T-cell (primary cell): ENCODE results near the gene CCDC88C. TPM values are rescaled to one million over a fixed set of nuclear protein-coding genes. Genes with fewer than 3 reads are reported as not detected.

Source experiments
- ATAC-seq, 4 experiments: fragments of 200-7000 bp in 3 of 4; fragments of 150-1000 bp in 1 of 4; cut with Tn5 transposase; replicated peaks in 1 of 4; 1 replicate in 3 of 4; 2 replicates in 1 of 4; pipeline ENCODE4 v1.10.0; 2021; ENCODE audit warnings: moderate library complexity in 3 of 4, mild to moderate bottlenecking in 2 of 4, moderate number of reproducible peaks in 1 of 4
- CTCF ChIA-PET, 2 donors: fragments of 300-600 bp; sonication (Branson Sonifier 250); formaldehyde crosslinking; loops; one replicate each; lab custom pipeline; 2022; ENCODE audit warnings: antibody characterized with exemption in 2 of 2; lab: Charles Lee
- POLR2A ChIA-PET, 2 donors: fragments of 300-600 bp; sonication (Branson Sonifier 250); formaldehyde crosslinking; loops; one replicate each; lab custom pipeline; 2022; ENCODE audit warnings: antibody characterized with exemption in 2 of 2; lab: Charles Lee
- DNase-seq, 35 experiments: peaks; one replicate each; pipeline versions ENCODE4 v3.0.0 to v3.0.0-alpha.2; 2013 to 2023
- H3K27ac ChIP-seq: one replicate; pipeline ENCODE4 v1.5.1; 2013; ENCODE audit warnings: low read length
- H3K27me3 ChIP-seq, 2 experiments: replicated peaks in 1 of 2; 1 replicate in 1 of 2; 2 replicates in 1 of 2; pipeline versions ENCODE4 v1.6.1 to v1.7.0; 2013; ENCODE audit warnings: low read length in 1 of 2, mixed read lengths in 1 of 2; ENCODE audit not compliant: control insufficient read depth in 2 of 2, insufficient read depth in 2 of 2; ENCODE audit errors: extremely low read depth in 1 of 2
- H3K36me3 ChIP-seq, 2 donors: 1 replicate in 1 of 2; 2 replicates in 1 of 2; pipeline versions ENCODE4 v1.6.1 to v1.7.0; 2013; ENCODE audit warnings: low read length in 1 of 2; ENCODE audit not compliant: control insufficient read depth in 2 of 2, insufficient read depth in 1 of 2; ENCODE audit errors: extremely low read depth in 1 of 2
- H3K4me1 ChIP-seq, 2 experiments: 1 replicate in 1 of 2; 2 replicates in 1 of 2; pipeline versions ENCODE4 v1.6.1 to v1.7.0; 2013; ENCODE audit warnings: low read length in 2 of 2, mixed read lengths in 1 of 2; ENCODE audit not compliant: insufficient read depth in 2 of 2, control insufficient read depth in 1 of 2; ENCODE audit errors: extremely low read depth in 1 of 2
- H3K4me3 ChIP-seq, 2 donors: 1 replicate in 1 of 2; 2 replicates in 1 of 2; pipeline versions ENCODE4 v1.5.1 to v1.7.0; 2013; ENCODE audit warnings: mild to moderate bottlenecking in 2 of 2, low read length in 1 of 2, moderate library complexity in 1 of 2; ENCODE audit not compliant: control insufficient read depth in 1 of 2; ENCODE audit errors: extremely low read depth in 1 of 2
- H3K9me3 ChIP-seq: 2 replicates; pipeline ENCODE4 v1.7.0; 2013
- H3K27ac Mint-ChIP-seq, 2 donors: one replicate each; pipeline ENCODE4 v1.8.0; 2020 to 2021; ENCODE audit warnings: mild to moderate bottlenecking in 2 of 2, mixed read lengths in 2 of 2
- H3K27me3 Mint-ChIP-seq, 2 donors: one replicate each; pipeline ENCODE4 v1.8.0; 2021 to 2022; ENCODE audit warnings: mixed read lengths in 2 of 2
- H3K36me3 Mint-ChIP-seq: one replicate; pipeline ENCODE4 v1.8.0; 2021; ENCODE audit warnings: mixed read lengths
- H3K4me1 Mint-ChIP-seq, 3 donors: one replicate each; pipeline ENCODE4 v1.8.0; 2020 to 2022; ENCODE audit warnings: mixed read lengths in 3 of 3, mild to moderate bottlenecking in 1 of 3
- H3K4me3 Mint-ChIP-seq, 3 donors: one replicate each; pipeline ENCODE4 v1.8.0; 2020 to 2022; ENCODE audit warnings: mild to moderate bottlenecking in 3 of 3, mixed read lengths in 3 of 3, moderate library complexity in 3 of 3
- H3K9me3 Mint-ChIP-seq, 3 donors: one replicate each; pipeline ENCODE4 v1.8.0; 2020 to 2022; ENCODE audit warnings: mixed read lengths in 3 of 3
- WGBS: methylation state at CpG from one replicate; pipeline ENCODE4 v1.1.5; 2013; ENCODE audit warnings: missing lambda C conversion rate; ENCODE audit not compliant: insufficient coverage; 5-methylcytosine and 5-hydroxymethylcytosine counted together
- total RNA-seq, 35 experiments: library from RNA in 6 of 35; stranded (reverse) in 6 of 35; fragments of 120-200 nt in 1 of 35; gene quantifications; one replicate each; pipeline versions ENCODE4 v1.2.1 to v1.2.4 and lab custom pipeline; 2013 to 2026

Gene CCDC88C
- total RNA-seq, 5 donors from 2014 or later (not counting 1 experiment from before 2014, with no cell fraction given), result 260 to 368 (median 275) TPM

- no peak overlapping the region for H3K4me3 ChIP-seq
- peaks cover 13% of the 10 kb centered on the region for H3K36me3 Mint-ChIP-seq
- peaks cover 0 to 7% of the 10 kb centered on the region in 2 donors for H3K36me3 ChIP-seq
- no peaks in the 10 kb centered on the region for H3K27me3 ChIP-seq
- ChIA-PET CTCF (interaction anchor here (0.7 to 1.8 kb wide), 4 partner anchors 69 to 531 kb away, joined by 4 to 17 read pairs (median 6); no protein-coding TSS in a partner anchor), POLR2A (interaction anchor here in 1 of 2 donors (0.7 kb wide), 1 partner anchor 8 kb away, joined by 3 read pairs; no protein-coding TSS in a partner anchor)
- peak overlapping the region in 2 of 3 donors; percentile 75 to 84 for H3K4me3 Mint-ChIP-seq
- H3K9me3 ChIP-seq, result no peaks in the 10 kb centered on the region
- DNase-seq (no peak), ATAC-seq (no peak)
- peaks cover 22 to 31% (median 30%) of the 10 kb centered on the region in 3 donors for H3K4me1 Mint-ChIP-seq
- 0% methylated on average over 2 of the region's 3 CpGs for WGBS
- H3K9me3 Mint-ChIP-seq, result no peaks in the 10 kb centered on the region
- H3K27ac Mint-ChIP-seq, result peak overlapping the region; percentile 90 to 96
- no peaks in the 10 kb centered on the region for H3K27me3 Mint-ChIP-seq
- peak overlapping the region; percentile 69 for H3K27ac ChIP-seq
- peaks cover 7 to 29% of the 10 kb centered on the region in 2 experiments for H3K4me1 ChIP-seq
These were observed 1.8 kb upstream of the CCDC88C start for GRCh38 chr14:91419451-91419850.

DNA sequence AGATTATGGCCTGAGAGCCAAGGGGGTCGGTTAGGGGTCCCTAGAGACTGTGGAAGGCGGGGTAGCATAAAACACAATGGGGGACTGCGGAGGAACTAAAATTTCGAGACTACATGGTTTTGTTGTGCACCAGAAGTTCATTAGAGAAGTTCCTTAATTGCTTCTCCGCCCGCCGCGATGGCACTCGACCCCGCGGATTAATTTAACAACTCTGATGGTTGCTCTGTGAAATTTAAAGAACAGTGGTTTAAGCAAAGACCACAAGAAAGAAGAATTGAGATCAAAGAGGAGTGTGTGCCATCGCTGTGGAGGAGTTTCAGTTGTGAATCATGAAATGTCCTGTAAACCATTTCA, 1.4 kb upstream of the CCDC88C start:
- H3K27me3 Mint-ChIP-seq, result no peaks in the 10 kb centered on the region
- CTCF ChIA-PET, result interaction anchor here (0.7 to 1.8 kb wide), 5 partner anchors 69 to 530 kb away, joined by 4 to 17 read pairs (median 7); no protein-coding TSS in a partner anchor
- peak in 23 of 35 experiments; percentile 43 to 83 (median 66) for DNase-seq

DNA sequence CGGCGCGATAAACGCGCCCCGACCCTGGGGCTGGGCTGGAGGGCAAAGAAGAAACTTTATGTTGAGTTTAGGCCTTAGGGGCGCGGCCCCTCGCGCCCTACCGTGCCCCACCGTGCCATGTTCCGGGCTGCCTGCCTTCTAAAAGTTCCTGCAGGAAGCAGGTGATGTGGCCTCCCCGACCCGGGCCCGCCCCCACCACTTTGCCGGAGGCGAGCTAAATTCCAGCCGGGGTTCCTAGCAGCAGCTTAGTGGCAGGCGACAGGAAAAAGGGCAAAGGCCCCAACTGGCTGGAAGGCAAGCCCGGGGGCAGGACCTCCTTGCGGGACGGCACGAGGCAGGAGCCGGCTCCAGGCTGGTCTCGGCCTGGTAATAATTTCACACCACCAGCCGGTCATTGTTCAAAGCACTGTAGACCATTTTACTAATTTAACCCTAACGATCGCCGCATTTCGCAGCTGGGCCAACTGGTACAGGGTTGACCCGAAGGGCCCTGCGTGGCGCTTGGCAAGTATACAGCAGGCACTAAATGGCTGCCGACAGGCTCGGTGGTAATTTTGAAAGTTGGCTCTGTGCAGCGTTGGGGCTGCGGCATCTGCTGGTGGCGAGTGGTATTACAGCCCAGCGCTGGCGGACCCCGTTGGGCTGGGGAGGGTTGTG, 895 bp upstream of the CCDC88C start:
- H3K27ac Mint-ChIP-seq, result peak overlapping the region; percentile 90 to 96
- peak overlapping the region; percentile 75 to 84 (median 81) for H3K4me3 Mint-ChIP-seq
- H3K9me3 Mint-ChIP-seq, result no peaks in the 10 kb centered on the region
- ChIA-PET POLR2A (no interaction called here), CTCF (interaction anchor here (0.6 to 1.8 kb wide), 11 partner anchors 10 to 100 kb away, joined by 3 to 17 read pairs (median 5); no protein-coding TSS in a partner anchor)
- Histone ChIP-seq H3K9me3 (no peaks in the 10 kb centered on the region), H3K4me1 (peaks cover 16 to 38% of the 10 kb centered on the region in 2 experiments), H3K27me3 (no peaks in the 10 kb centered on the region), H3K27ac (peak overlapping the region; percentile 69), H3K4me3 (peak overlapping the region; percentile 17 to 50), H3K36me3 (peaks cover 0 to 15% of the 10 kb centered on the region in 2 donors)
- ATAC-seq (peak; percentile 17 to 34 (median 22)), DNase-seq (peak in 34 of 35 experiments; percentile 53 to 91 (median 74))
- H3K4me1 Mint-ChIP-seq, result peaks cover 31 to 40% (median 39%) of the 10 kb centered on the region in 3 donors
- peaks cover 22% of the 10 kb centered on the region for H3K36me3 Mint-ChIP-seq
- 0% methylated on average over 42 of the region's 42 CpGs for WGBS
- H3K27me3 Mint-ChIP-seq, result no peaks in the 10 kb centered on the region

More for the DNA sequence above, 1.4 kb upstream of the CCDC88C start:
- Mint-ChIP-seq H3K4me1 (peaks cover 26 to 35% (median 34%) of the 10 kb centered on the region in 3 donors), H3K36me3 (peaks cover 18% of the 10 kb centered on the region), H3K27ac (peak overlapping the region; percentile 90 to 96), H3K4me3 (peak overlapping the region; percentile 75 to 84 (median 81)), H3K9me3 (no peaks in the 10 kb centered on the region)
- Histone ChIP-seq H3K27me3 (no peaks in the 10 kb centered on the region), H3K36me3 (peaks cover 0 to 12% of the 10 kb centered on the region in 2 donors), H3K4me1 (peaks cover 11 to 33% of the 10 kb centered on the region in 2 experiments), H3K27ac (peak overlapping the region; percentile 69), H3K4me3 (peak overlapping the region in 1 of 2 donors; percentile 50), H3K9me3 (no peaks in the 10 kb centered on the region)
- WGBS, result 0% methylated on average over 6 of the region's 12 CpGs
- POLR2A ChIA-PET, result interaction anchor here in 1 of 2 donors (0.7 kb wide), 1 partner anchor 8 kb away, joined by 3 read pairs; no protein-coding TSS in a partner anchor
- peak in 3 of 4 experiments; percentile 12 to 24 (median 14) for ATAC-seq

- peak overlapping the region; percentile 17 to 50 for H3K4me3 ChIP-seq
- H3K36me3 Mint-ChIP-seq, result peaks cover 25% of the 10 kb centered on the region
- no peaks in the 10 kb centered on the region for H3K9me3 ChIP-seq
- H3K27ac Mint-ChIP-seq, result peak overlapping the region; percentile 90 to 96
- ChIA-PET POLR2A (interaction anchor here (0.5 to 1.0 kb wide), 3 partner anchors 9 to 95 kb away, joined by 3 to 10 read pairs (median 5); no protein-coding TSS in a partner anchor), CTCF (interaction anchor here (0.6 to 1.5 kb wide), 13 partner anchors 9 to 100 kb away, joined by 3 to 8 read pairs (median 4); no protein-coding TSS in a partner anchor)
- peak overlapping the region; percentile 75 to 84 (median 81) for H3K4me3 Mint-ChIP-seq
- peaks cover 35 to 45% (median 45%) of the 10 kb centered on the region in 3 donors for H3K4me1 Mint-ChIP-seq
- no peaks in the 10 kb centered on the region for H3K27me3 Mint-ChIP-seq
- H3K4me1 ChIP-seq, result peaks cover 22 to 42% of the 10 kb centered on the region in 2 experiments
- H3K27me3 ChIP-seq, result no peaks in the 10 kb centered on the region
- under 1% methylated on average over 53 of the region's 53 CpGs for WGBS
- H3K36me3 ChIP-seq, result peaks cover 0 to 16% of the 10 kb centered on the region in 2 donors
- ATAC-seq (peak; percentile 44 to 60 (median 59)), DNase-seq (peak in 33 of 35 experiments; percentile 45 to 88 (median 63))
- H3K27ac ChIP-seq, result peak overlapping the region; percentile 69
- no peaks in the 10 kb centered on the region for H3K9me3 Mint-ChIP-seq
These were observed 365 bp upstream of the CCDC88C start for GRCh38 chr14:91417983-91418386.

- no peaks in the 10 kb centered on the region for H3K9me3 Mint-ChIP-seq
- ChIA-PET CTCF (interaction anchor here in 1 of 2 donors (0.6 to 2.2 kb wide), 11 partner anchors 15 to 101 kb away, joined by 4 to 32 read pairs (median 6); no protein-coding TSS in a partner anchor), POLR2A (interaction anchor here (1.4 to 1.6 kb wide), 4 partner anchors 17 to 97 kb away, joined by 3 to 9 read pairs (median 6); no protein-coding TSS in a partner anchor)
- Histone ChIP-seq H3K36me3 (peaks cover 0 to 21% of the 10 kb centered on the region in 2 donors), H3K4me1 (peaks cover 31 to 53% of the 10 kb centered on the region in 2 experiments), H3K4me3 (peak overlapping the region; percentile 84 to 99), H3K9me3 (no peaks in the 10 kb centered on the region), H3K27ac (peak overlapping the region; percentile 92), H3K27me3 (no peaks in the 10 kb centered on the region)
- ATAC-seq, result no peak
- H3K36me3 Mint-ChIP-seq, result peaks cover 28% of the 10 kb centered on the region
- H3K27me3 Mint-ChIP-seq, result no peaks in the 10 kb centered on the region
- H3K4me3 Mint-ChIP-seq, result peak overlapping the region; percentile 97 to 100 (median 98)
- H3K4me1 Mint-ChIP-seq, result peaks cover 44 to 55% (median 55%) of the 10 kb centered on the region in 3 donors
- DNase-seq, result no peak
- 0% methylated on average over 5 of the region's 19 CpGs for WGBS
- peak overlapping the region; percentile 96 to 100 for H3K27ac Mint-ChIP-seq
These were observed 888 bp downstream of the CCDC88C start for GRCh38 chr14:91416744-91417119.
